COLO668 (cell line): ENCODE measurements around the gene BMERB1.
A peak's percentile ranks its signal among the peaks of the same experiment; 100 is the strongest.
"Not testable (repeated sequence)": the region's sequence is repeated elsewhere in the genome, so short reads cannot be mapped to it uniquely, and the experiment has no call there.

Source experiments
- DNase-seq: peaks from one replicate; lab custom pipeline; 2025; ENCODE audit not compliant: unreplicated experiment; lab: John Stamatoyannopoulos, UW

Gene BMERB1

DNA sequence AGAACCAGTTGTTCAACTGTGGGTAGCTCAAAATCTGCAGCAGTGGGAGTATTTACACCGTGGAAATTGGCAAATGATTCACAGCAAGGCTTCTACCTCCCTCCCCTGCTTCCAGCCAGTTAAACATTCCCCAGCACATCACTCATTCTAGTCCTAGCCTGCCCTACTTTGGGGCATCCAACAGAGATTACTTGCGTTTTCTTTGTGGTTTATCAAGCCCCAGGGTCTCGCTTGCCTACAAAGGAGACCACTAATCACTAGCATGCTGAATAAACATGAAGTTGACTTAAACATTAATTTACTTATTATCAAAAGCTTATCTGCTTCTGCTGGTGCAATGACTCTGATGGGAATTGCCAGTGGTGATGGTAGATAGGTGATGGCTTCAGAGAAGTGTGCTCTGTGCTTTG is 114.1 kb downstream of the BMERB1 start:
- no peak for DNase-seq

DNA sequence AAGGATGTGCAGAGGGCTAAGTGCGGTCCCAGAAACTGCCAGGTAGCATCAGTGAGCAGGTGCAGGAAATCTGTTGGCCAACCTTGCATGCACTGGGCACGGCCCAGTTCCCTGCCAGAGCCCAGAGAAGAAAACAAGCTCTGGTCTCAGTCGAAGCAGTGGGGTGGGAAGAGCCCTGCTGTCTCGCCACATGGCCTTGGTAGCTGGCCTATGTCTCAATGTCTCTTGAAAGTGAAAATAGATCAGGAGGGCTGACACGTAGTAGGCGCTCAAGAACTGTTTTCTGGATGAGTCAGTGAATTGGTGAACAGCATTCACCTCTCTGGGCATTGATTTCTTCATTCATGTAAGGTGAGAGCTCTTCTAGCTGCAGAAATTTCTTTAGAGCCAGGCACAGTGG is 118.1 kb downstream of the BMERB1 start:
- DNase-seq: no peak

GRCh38 chr16:15553313-15554088 is 119.1 kb downstream of the BMERB1 start:
- no peak for DNase-seq

DNA sequence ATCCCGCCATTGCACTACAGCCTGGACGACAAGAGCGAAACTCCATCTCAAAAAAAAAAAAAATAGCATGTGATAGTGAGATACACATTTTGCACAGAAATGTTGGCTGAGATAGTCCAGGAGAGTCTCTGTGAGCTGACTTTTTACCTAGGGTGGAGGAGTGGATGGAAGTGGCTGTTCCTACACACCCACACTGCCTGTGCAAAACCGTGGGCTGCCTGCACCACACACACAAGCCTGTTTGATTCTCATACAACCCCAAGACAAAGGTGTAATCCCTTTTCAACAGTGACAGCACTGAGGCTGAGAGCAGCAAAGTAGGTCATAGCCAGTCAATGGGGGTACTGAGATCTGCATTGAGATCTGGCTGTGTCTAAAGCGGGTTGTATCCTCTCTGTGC is 121.7 kb downstream of the BMERB1 start:
- DNase-seq: no peak

GRCh38 chr16:15557258-15557657 is 122.9 kb downstream of the BMERB1 start:
- no peak for DNase-seq

GRCh38 chr16:15559176-15559575 is 124.8 kb downstream of the BMERB1 start:
- DNase-seq: no peak

GRCh38 chr16:15564604-15565339 is 130.4 kb downstream of the BMERB1 start:
- DNase-seq: no peak

GRCh38 chr16:15566095-15566494 is 131.7 kb downstream of the BMERB1 start:
- DNase-seq: no peak

GRCh38 chr16:15567823-15568222 is 133.4 kb downstream of the BMERB1 start:
- DNase-seq: no peak

GRCh38 chr16:15570666-15571065 is 136.3 kb downstream of the BMERB1 start:
- DNase-seq: not testable (repeated sequence)

DNA sequence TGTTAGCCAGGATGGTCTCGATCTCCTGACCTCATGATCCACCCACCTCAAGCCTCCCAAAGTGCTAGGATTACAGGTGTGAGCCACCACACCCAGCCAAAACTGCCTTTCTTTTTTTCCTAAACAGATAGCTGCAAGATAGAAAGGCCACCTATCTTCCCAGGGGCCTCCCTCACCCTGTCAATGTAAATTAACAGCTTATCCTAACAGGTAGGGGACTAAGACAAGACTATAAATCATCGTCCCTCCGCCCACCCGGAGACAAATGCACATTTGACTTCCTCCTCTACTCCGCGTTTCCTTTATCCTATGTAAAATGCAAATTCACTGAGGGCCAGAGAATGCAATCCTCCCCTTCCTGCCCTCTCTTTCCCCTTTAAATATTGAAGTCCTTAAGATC is 137.2 kb downstream of the BMERB1 start:
- DNase-seq: no peak

DNA sequence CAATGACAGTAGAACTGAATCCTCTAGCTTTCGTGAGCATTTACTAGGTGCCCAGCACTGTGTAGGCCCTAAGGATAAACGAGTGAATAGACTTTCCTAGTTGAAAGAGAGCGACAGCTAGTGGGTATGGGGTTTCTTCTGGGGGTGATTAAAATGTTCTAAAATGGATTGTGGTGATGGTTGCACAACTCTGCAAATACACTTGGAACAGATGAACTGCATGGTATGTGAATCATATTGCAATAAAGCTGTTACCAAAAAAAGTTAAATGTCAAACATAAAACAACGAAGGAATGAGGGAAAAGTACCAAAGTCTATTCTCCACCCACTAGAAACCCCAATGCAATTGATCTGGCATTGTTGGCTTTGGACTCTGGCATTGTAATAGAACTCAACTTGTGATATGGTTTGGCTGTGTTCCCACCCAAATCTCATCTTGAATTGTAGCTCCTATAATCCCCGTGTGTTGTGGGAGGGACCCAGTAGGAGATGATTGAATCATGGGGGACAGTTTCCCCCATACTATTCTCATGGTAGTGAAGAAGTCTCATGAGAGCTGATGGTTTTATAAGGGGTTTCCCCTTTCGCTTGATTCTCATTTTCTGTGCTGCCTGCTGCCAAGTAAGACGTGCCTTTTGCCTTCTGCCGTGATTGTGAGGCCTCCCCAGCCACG is 138.1 kb downstream of the BMERB1 start:
- no peak for DNase-seq

- DNase-seq: no peak
Measured at GRCh38 chr16:15573274-15573895, 139.0 kb downstream of the BMERB1 start.

- DNase-seq: not testable (repeated sequence)
Measured at GRCh38 chr16:15573896-15574613, 139.7 kb downstream of the BMERB1 start.

GRCh38 chr16:15574614-15574948 is 140.2 kb downstream of the BMERB1 start:
- no peak for DNase-seq

- no peak for DNase-seq
Measured at GRCh38 chr16:15575293-15576049, 141.1 kb downstream of the BMERB1 start.

DNA sequence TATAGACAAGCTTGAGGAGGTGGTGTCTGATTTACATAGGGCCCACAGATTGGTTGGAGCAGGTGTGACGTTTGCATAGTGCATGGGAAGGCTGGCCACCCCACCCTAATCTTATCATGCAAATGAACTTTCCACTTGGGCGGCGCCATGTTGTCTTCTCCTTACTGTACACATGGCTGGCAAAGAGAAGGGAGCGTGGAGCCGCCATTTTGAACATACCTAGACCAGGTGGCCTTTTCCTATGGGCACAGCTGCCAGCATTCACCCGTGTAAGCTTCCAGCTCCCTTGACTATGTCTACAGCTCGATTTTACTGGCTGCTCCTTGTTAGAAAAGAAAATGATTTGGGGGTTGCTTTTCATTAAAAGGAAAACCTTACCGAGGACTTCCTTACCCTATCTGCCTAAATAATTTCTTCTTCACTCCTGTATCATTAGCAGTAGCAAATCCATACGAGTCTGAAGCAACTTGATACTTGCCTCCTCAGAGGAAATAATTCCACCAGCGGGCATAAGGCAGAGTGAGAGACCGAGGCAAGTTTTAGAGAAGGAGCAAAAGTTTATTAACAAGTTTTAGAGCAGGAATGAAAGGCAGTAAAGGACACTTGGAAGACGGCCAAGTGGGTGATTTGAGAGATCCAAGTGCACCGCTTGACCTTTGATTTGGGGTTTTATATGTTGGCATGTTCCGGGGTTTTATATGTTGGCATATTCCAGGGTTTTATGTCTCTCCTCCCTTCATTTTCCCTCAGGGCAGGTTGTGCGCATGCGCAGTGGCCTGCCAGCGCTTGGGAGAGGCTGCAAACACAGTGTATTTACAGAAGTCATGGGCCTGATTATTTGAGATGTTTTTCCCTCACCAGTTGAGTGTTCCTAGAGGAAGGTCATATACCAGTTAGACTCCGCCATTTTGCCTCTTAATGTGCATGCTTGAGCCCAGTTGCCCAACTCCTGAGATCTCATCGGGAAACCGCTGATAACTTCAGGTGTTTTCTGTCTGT is 142.9 kb downstream of the BMERB1 start:
- peak; percentile 72 for DNase-seq

- DNase-seq: no peak
Measured at GRCh38 chr16:15578824-15579223, 144.4 kb downstream of the BMERB1 start.
